Panc1 (cell line): ENCODE data around the gene ZNF526. TPM values are rescaled to one million over a fixed set of nuclear protein-coding genes. Genes with fewer than 3 reads are reported as not detected.
A peak's percentile ranks its signal among the peaks of the same experiment; 100 is the strongest.

ENCODE experiments used
- ATAC-seq: fragments of 200-7000 bp; cut with Tn5 transposase; 2 replicates; pipeline ENCODE4 v1.9.1; 2020; ENCODE audit warnings: mild to moderate bottlenecking, moderate library complexity
- BruUV-seq: library from RNA; stranded (reverse); fragments of 400-500 nt; replicated peaks from 2 replicates; lab custom pipeline; 2021; lab: Mats Ljungman, UMichigan
- CTCF ChIA-PET: fragments of 300-600 bp; sonication (Branson Sonifier 250); formaldehyde crosslinking; loops from one replicate; lab custom pipeline; 2022; ENCODE audit warnings: antibody characterized with exemption; lab: Charles Lee
- POLR2A ChIA-PET: fragments of 300-600 bp; sonication (Branson Sonifier 250); formaldehyde crosslinking; loops from one replicate; lab custom pipeline; 2022; ENCODE audit warnings: antibody characterized with exemption; lab: Charles Lee
- DNase-seq: peaks from one replicate; pipeline ENCODE4 v3.0.0-alpha.2; 2010; ENCODE audit warnings: low read depth, low spot score
- H3K27ac ChIP-seq: 2 replicates; pipeline ENCODE4 v1.5.1; 2011; ENCODE audit warnings: mild to moderate bottlenecking, low read length, inconsistent platforms
- H3K27me3 ChIP-seq: fragments of 200-500 bp; sonication (Bioruptor generic); 2 replicates; pipeline ENCODE4 v1.6.0; 2014; ENCODE audit warnings: low read length, inconsistent platforms; ENCODE audit not compliant: control insufficient read depth, insufficient read depth
- H3K36me3 ChIP-seq: fragments of 200-500 bp; sonication (Bioruptor generic); 2 replicates; pipeline ENCODE4 v1.5.1; 2014; ENCODE audit warnings: inconsistent platforms, mild to moderate bottlenecking, low read length, moderate library complexity; ENCODE audit not compliant: control insufficient read depth, insufficient read depth
- H3K4me1 ChIP-seq: 2 replicates; pipeline ENCODE4 v1.5.1; 2011; ENCODE audit warnings: inconsistent platforms, mild to moderate bottlenecking, low read length, moderate library complexity; ENCODE audit not compliant: control insufficient read depth, insufficient read depth
- H3K4me3 ChIP-seq, 2 experiments: 2 replicates each; pipeline ENCODE4 v1.5.1; 2011 to 2012; ENCODE audit warnings: low read depth in 2 of 2, low read length in 2 of 2, mild to moderate bottlenecking in 2 of 2, inconsistent platforms in 1 of 2, moderate library complexity in 1 of 2
- H3K9me3 ChIP-seq: fragments of 200-500 bp; sonication (Bioruptor generic); 2 replicates; pipeline ENCODE4 v1.5.1; 2014; ENCODE audit warnings: low read depth, mild to moderate bottlenecking, inconsistent platforms, low read length, moderate library complexity; ENCODE audit not compliant: control insufficient read depth, insufficient read depth
- CTCF ChIP-seq: fragments of 450-650 bp; IDR thresholded peaks from 2 replicates; pipeline ENCODE4 v1.5.1; 2017; ENCODE audit warnings: mild to moderate bottlenecking
- POLR2AphosphoS5 ChIP-seq: IDR thresholded peaks from 2 replicates; pipeline ENCODE4 v1.6.1; 2012; ENCODE audit warnings: mild to moderate bottlenecking, low read depth, low read length, moderate library complexity
- REST ChIP-seq, 2 experiments: IDR thresholded peaks; 2 replicates each; pipeline ENCODE4 v1.6.1; 2011 to 2012; ENCODE audit warnings: low read depth in 2 of 2, control low read depth in 1 of 2, low read length in 1 of 2, mild to moderate bottlenecking in 1 of 2, moderate library complexity in 1 of 2; ENCODE audit not compliant: insufficient read depth in 1 of 2
- SIN3A ChIP-seq: IDR thresholded peaks from 2 replicates; pipeline ENCODE4 v1.6.1; 2012; ENCODE audit warnings: low read depth, mild to moderate bottlenecking, low read length, moderate library complexity, borderline replicate concordance; ENCODE audit not compliant: insufficient read depth
- TCF7L2 ChIP-seq: IDR thresholded peaks from 2 replicates; pipeline ENCODE4 v1.6.1; 2011; ENCODE audit warnings: mild to moderate bottlenecking, low read depth, low read length, inconsistent platforms
- in situ Hi-C: cut with HindIII; loops from 2 replicates; pipeline ENCODE4 v1.10.0; 2016; ENCODE audit warnings: low sequenced_read_pairs, low pct_unique_long_range_greater_than_20kb
- intact Hi-C: fragments of 100-400 bp; cut with micrococcal nuclease; formaldehyde crosslinking; loops from one replicate; pipeline ENCODE4 v1.10.0; 2022; ENCODE audit not compliant: unreplicated experiment
- total RNA-seq: library from RNA; stranded (reverse); gene quantifications from one replicate; pipeline ENCODE4 v1.2.1, GENCODE V29; 2021; ENCODE audit not compliant: unreplicated experiment

Gene ZNF526
- total RNA-seq, 1 experiment from 2014 or later, result 10.5 TPM

- CTCF ChIA-PET, result no interaction called here
Measured at GRCh38 chr19:42249769-42250168, 29.7 kb downstream of the ZNF526 start.

GRCh38 chr19:42250183-42250665 lies 30.1 kb downstream of the ZNF526 start:
- H3K27ac ChIP-seq, result peak overlapping the region; percentile 57; the same call in 1 of the 2 replicates
- TF ChIP-seq SIN3A (no peak), POLR2AphosphoS5 (no peak), CTCF (no peak), TCF7L2 (no peak), REST (IDR thresholded peaks at IDR 0.05; ENCODE audit: insufficient read depth in 1 of 2, low read depth in 2 of 2, low read length in 1 of 2) (no peak)
- POLR2A ChIA-PET, result interaction anchor here (0.7 kb wide), 1 partner anchor 32 kb away, joined by 5 read pairs; no protein-coding TSS in a partner anchor
- in situ Hi-C loops, result no loop called here
- H3K4me1 ChIP-seq, result peaks cover 38% of the 10 kb centered on the region
- ATAC-seq, result no peak
- CTCF ChIA-PET, result interaction anchor here (0.7 kb wide), 1 partner anchor 363 kb away, joined by 3 read pairs; no protein-coding TSS in a partner anchor
- H3K9me3 ChIP-seq, result no peaks in the 10 kb centered on the region
- no peaks in the 10 kb centered on the region for H3K27me3 ChIP-seq
- DNase-seq, result no peak
- no peaks in the 10 kb centered on the region; the same call in 1 of the 2 replicates for H3K36me3 ChIP-seq
- no TSS peak for BruUV-seq
- H3K4me3 ChIP-seq, result no peak overlapping the region; a peak in 1 of 4 replicates
- intact Hi-C loops, result no loop called here

More at GRCh38 chr19:42249769-42250168, 29.7 kb downstream of the ZNF526 start:
- no peak overlapping the region for H3K4me3 ChIP-seq
- no peaks in the 10 kb centered on the region for H3K27me3 ChIP-seq
- peaks cover 38% of the 10 kb centered on the region for H3K4me1 ChIP-seq
- POLR2A ChIA-PET, result no interaction called here
- H3K9me3 ChIP-seq, result no peaks in the 10 kb centered on the region
- no peak for ATAC-seq
- intact Hi-C loops (loop anchor here (5.0 kb wide), 1 partner anchor 33 kb away; no protein-coding TSS in a partner anchor), in situ Hi-C loops (no loop called here)
- DNase-seq, result no peak
- H3K36me3 ChIP-seq, result no peaks in the 10 kb centered on the region; the same call in 1 of the 2 replicates
- H3K27ac ChIP-seq, result 0 out of 2 replicates have a peak overlapping the region, but pooled peaks have one; percentile 17
- no peak for TF ChIP-seq REST (IDR thresholded peaks at IDR 0.05; ENCODE audit: insufficient read depth in 1 of 2, low read depth in 2 of 2, low read length in 1 of 2)
- no peak for TF ChIP-seq TCF7L2
- no peak for TF ChIP-seq SIN3A
- TF ChIP-seq POLR2AphosphoS5, result no peak
- TF ChIP-seq CTCF, result no peak
- no TSS peak for BruUV-seq
